ENCODE data around the gene LHX8. TPM values are rescaled to one million over a fixed set of nuclear protein-coding genes. Genes with fewer than 3 reads are reported as not detected.

Gene LHX8
- not detected in 2 replicates for total RNA-seq

GRCh38 chr1:75133750-75134646 lies at the start of gene LHX8:
TSS of gene LHX8 (plus strand) at chr1:75134388. CDS start at chr1:75136615, 2,227 bp downstream.

Small RNAs within 50 kb of the gene (small RNA-seq; reads per million reads assigned to genes)
- not detected for gene RNU6-622P
